Tibial nerve (tissue), 4 donors: Measurements from ENCODE around the gene RIOK1. TPM values are rescaled to one million over a fixed set of nuclear protein-coding genes. Genes with fewer than 3 reads are reported as not detected.
"Not testable (repeated sequence)": the region's sequence is repeated elsewhere in the genome, so short reads cannot be mapped to it uniquely, and the experiment has no call there.

Experiments used
- DNase-seq, 2 donors: peaks; one replicate each; pipeline ENCODE4 v3.0.0-alpha.2; 2019; ENCODE audit warnings: low spot score in 2 of 2
- H3K27ac ChIP-seq, 4 donors: fragments of 200-600 bp; sonication (generic) in 3 of 4; one replicate each; pipeline ENCODE4 v1.5.1; 2017 to 2019; ENCODE audit warnings: mild to moderate bottlenecking in 1 of 4
- H3K27me3 ChIP-seq, 2 donors: fragments of 200-600 bp; sonication (generic) in 1 of 2; one replicate each; pipeline versions ENCODE4 v1.5.1 to v1.6.0; 2017 to 2019
- H3K36me3 ChIP-seq, 3 donors: fragments of 200-600 bp; sonication (generic); one replicate each; pipeline ENCODE4 v1.5.1; 2018 to 2019
- H3K4me1 ChIP-seq, 4 donors: fragments of 200-600 bp; sonication (generic) in 3 of 4; one replicate each; pipeline ENCODE4 v1.5.1; 2017 to 2019
- H3K4me3 ChIP-seq, 4 donors: fragments of 200-600 bp; sonication (generic) in 3 of 4; one replicate each; pipeline ENCODE4 v1.5.1; 2017 to 2019; ENCODE audit warnings: mild to moderate bottlenecking in 1 of 4, moderate library complexity in 1 of 4
- H3K9me3 ChIP-seq, 4 donors: fragments of 200-600 bp; sonication (generic) in 3 of 4; one replicate each; pipeline ENCODE4 v1.5.1; 2017 to 2019
- EP300 ChIP-seq, 2 donors: sonication (generic); formaldehyde crosslinking; IDR thresholded peaks; one replicate each; pipeline ENCODE4 v1.6.1; 2017; ENCODE audit warnings: antibody characterized with exemption in 2 of 2, mild to moderate bottlenecking in 1 of 2
- POLR2A ChIP-seq, 2 donors: fragments of 450-650 bp; IDR thresholded peaks; one replicate each; pipeline ENCODE4 v1.6.1; 2017; ENCODE audit warnings: antibody characterized with exemption in 2 of 2, mild to moderate bottlenecking in 2 of 2, moderate library complexity in 2 of 2
- WGBS, 2 donors: methylation state at CpG; one replicate each; pipeline ENCODE4 v1.1.5; 2018; 5-methylcytosine and 5-hydroxymethylcytosine counted together
- total RNA-seq, 4 donors: library from RNA; depleted of rRNA; stranded (reverse); fragments of >200 nt; gene quantifications; one replicate each; pipeline ENCODE4 v1.1.0, GENCODE V29; 2016
- TF ChIP-seq, protein P1 (sequence below), 5 experiments: fragments of 200-600 bp in 3 of 5; fragments of 450-650 bp in 2 of 5; sonication (generic) in 3 of 5; IDR thresholded peaks; one replicate each; pipeline ENCODE4 v1.5.1; 2016 to 2019; ENCODE audit warnings: antibody characterized with exemption in 5 of 5, mild to moderate bottlenecking in 3 of 5, moderate library complexity in 2 of 5

Gene RIOK1
- total RNA-seq, 4 donors from 2014 or later: 9.0 to 25.2 (median 12.9) TPM

DNA sequence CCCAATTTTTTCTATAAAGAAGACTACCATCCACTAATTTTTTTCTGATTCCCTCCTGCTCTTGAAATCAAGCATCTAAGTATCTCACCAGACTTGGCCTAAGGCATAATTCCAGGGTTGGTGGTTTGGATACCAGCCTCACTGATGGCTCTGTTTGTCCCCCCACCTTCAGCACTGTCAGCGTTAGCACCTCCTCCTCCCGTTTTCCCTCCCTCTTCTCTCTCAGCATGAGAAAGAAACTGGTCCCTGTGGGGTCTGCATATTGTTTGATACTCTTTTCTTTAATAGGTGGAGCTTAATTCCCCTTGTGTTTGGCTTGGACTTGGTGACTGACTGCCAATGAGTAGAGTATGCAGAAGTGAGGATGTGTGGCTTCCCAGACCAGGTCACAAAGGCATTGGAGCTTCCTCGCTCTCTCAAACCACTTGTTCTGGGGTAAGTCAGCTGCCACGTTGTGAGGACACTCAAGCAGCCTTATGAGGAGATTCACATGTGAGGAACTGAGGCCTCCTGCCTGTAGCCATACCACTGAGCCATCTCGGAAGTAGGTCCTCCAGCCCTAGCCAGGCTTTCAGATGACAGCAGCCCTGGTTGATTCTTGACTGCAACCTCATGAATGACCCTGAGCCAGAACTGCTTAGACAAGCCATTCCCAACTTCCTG, 65.2 kb downstream of the RIOK1 start:
- Histone ChIP-seq H3K4me1 (no peaks in the 10 kb centered on the region), H3K36me3 (no peaks in the 10 kb centered on the region), H3K9me3 (no peaks in the 10 kb centered on the region), H3K27me3 (no peaks in the 10 kb centered on the region), H3K27ac (no peak overlapping the region), H3K4me3 (no peak overlapping the region)
- WGBS, 2 donors: 54 to 60% methylated on average over 4 to 5 of the region's 5 CpGs
- TF ChIP-seq, protein P1, sequence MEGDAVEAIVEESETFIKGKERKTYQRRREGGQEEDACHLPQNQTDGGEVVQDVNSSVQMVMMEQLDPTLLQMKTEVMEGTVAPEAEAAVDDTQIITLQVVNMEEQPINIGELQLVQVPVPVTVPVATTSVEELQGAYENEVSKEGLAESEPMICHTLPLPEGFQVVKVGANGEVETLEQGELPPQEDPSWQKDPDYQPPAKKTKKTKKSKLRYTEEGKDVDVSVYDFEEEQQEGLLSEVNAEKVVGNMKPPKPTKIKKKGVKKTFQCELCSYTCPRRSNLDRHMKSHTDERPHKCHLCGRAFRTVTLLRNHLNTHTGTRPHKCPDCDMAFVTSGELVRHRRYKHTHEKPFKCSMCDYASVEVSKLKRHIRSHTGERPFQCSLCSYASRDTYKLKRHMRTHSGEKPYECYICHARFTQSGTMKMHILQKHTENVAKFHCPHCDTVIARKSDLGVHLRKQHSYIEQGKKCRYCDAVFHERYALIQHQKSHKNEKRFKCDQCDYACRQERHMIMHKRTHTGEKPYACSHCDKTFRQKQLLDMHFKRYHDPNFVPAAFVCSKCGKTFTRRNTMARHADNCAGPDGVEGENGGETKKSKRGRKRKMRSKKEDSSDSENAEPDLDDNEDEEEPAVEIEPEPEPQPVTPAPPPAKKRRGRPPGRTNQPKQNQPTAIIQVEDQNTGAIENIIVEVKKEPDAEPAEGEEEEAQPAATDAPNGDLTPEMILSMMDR (IDR thresholded peaks at IDR 0.05): no peak
- TF ChIP-seq EP300 (IDR thresholded peaks at IDR 0.05) (no peak), POLR2A (IDR thresholded peaks at IDR 0.05) (no peak)
- DNase-seq: no peak

DNA sequence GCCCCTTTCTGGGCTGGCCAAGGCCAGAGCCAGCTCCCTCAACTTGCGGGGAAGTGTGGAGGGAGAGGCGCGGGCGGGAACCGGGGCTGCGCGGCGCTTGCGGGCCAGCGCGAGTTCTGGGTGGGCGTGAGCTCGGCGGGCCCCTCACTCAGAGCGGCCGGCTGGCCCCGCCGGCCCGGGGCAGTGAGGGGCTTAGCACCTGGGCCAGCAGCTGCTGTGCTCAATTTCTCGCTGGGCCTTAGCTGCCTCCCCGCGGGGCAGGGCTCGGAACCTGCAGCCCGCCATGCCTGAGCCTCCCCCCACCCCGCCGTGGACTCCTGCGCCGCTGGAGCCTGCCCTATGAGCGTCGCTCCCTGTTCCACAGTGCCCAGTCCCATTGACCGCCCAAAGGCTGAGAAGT, 66.7 kb downstream of the RIOK1 start:
- WGBS, 2 donors: 94% methylated on average over 31 of the region's 31 CpGs
- H3K27ac ChIP-seq, H3K27me3 ChIP-seq, H3K9me3 ChIP-seq, H3K36me3 ChIP-seq, H3K4me3 ChIP-seq, DNase-seq, H3K4me1 ChIP-seq: not testable (repeated sequence)

DNA sequence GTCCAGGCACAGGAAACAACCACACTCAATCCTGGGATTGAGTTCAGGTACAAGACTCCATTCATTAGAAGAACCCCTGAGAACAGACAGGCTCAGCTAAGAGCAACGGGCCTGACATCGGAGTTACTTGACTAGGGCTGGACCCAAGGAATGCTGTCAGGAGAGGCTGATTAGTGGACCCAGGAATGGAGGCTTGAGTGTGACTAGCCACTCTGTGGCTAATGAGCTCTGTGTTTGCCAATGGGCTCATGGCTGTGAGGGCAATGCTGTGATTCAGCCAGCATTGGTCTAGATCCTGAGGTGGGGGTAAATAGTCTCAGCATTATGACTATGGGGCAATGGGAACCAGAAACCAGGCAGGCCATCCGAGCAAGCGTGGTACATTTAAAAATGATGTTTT, 71.8 kb downstream of the RIOK1 start:
- no peaks in the 10 kb centered on the region for H3K9me3 ChIP-seq
- no peak for TF ChIP-seq EP300 (IDR thresholded peaks at IDR 0.05)
- no peak for TF ChIP-seq POLR2A (IDR thresholded peaks at IDR 0.05)
- TF ChIP-seq, protein P1 (IDR thresholded peaks at IDR 0.05): no peak
- no peak overlapping the region for H3K4me3 ChIP-seq
- H3K27ac ChIP-seq: no peak overlapping the region
- 73 to 88% methylated on average over 4 of the region's 4 CpGs for WGBS, 2 donors
- no peaks in the 10 kb centered on the region for H3K27me3 ChIP-seq
- no peaks in the 10 kb centered on the region for H3K4me1 ChIP-seq
- DNase-seq: no peak
- H3K36me3 ChIP-seq: no peaks in the 10 kb centered on the region

DNA sequence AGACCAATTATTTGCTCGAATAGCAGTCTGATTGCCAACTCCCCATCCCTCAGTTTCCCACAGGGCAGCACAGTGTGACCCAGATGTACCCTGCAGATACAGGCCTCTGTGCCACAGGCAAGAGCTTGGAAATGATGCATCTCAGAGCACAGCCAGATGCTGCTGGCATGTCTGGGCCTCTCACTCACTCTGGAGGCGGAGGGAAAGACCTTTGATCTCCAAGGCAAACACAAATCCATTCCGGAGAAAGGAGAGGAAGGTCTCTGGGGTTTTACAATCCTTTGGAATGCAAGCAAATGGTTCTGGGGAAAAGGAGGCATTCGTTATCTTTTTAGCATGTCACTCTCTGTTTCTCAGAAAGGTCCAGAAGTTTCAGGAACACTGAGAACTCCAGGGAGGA, 74.2 kb downstream of the RIOK1 start:
- WGBS, 2 donors: 24 to 25% methylated on average over 4 of the region's 4 CpGs
- H3K4me1 ChIP-seq: no peaks in the 10 kb centered on the region
- DNase-seq: no peak
- no peaks in the 10 kb centered on the region for H3K27me3 ChIP-seq
- no peaks in the 10 kb centered on the region for H3K9me3 ChIP-seq
- TF ChIP-seq, protein P1 (IDR thresholded peaks at IDR 0.05): no peak
- TF ChIP-seq POLR2A (IDR thresholded peaks at IDR 0.05) (no peak), EP300 (IDR thresholded peaks at IDR 0.05) (no peak)
- no peak overlapping the region for H3K4me3 ChIP-seq
- no peaks in the 10 kb centered on the region for H3K36me3 ChIP-seq
- no peak overlapping the region for H3K27ac ChIP-seq

DNA sequence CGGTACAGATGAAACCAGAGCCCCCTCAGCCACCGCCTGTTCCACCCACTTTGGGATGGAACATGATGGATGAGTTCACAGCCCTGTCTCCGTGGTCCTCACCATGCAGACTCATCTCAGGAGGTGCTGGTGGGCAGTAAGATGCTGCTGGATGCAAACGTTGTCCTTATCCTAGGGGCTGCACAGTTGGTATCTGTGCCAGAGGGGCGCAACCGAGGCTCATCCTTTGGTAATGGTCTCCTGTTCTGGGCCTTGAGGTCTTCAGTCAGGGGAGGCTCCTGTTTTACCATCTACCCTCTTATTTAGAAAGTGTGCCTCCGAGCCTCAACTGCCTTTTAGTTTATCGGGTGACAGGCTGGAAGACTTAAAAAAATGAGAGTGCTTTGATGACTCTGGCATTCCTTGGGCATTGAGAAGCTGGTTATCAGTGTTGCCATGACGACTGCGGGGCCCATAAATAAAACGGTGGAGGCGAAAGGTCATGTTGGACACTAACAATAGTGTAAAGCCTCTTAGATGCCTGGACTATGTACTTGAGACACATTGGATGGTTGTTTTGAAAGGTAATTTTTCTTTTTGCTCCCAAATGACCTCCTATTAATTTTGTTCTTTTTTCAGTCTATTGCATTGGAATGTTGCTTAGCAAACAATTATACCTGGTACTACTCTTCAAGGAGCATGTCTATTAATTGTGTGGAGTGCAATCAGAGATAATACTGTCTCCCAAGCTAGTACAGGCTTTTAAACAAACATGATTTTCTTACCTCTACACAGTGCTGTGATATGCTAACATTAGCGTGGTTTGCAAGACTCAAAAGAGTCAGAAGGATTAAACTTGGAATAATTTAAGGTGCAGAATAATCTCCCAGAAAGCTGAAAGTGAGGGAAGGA, 77.6 kb downstream of the RIOK1 start:
- Histone ChIP-seq H3K27me3 (no peaks in the 10 kb centered on the region), H3K4me1 (no peaks in the 10 kb centered on the region), H3K9me3 (no peaks in the 10 kb centered on the region), H3K36me3 (no peaks in the 10 kb centered on the region), H3K4me3 (no peak overlapping the region), H3K27ac (no peak overlapping the region)
- WGBS, 2 donors: 58 to 59% methylated on average over 13 of the region's 13 CpGs
- TF ChIP-seq EP300 (IDR thresholded peaks at IDR 0.05) (no peak), POLR2A (IDR thresholded peaks at IDR 0.05) (no peak)
- TF ChIP-seq, protein P1 (IDR thresholded peaks at IDR 0.05): no peak
- DNase-seq: no peak

Other genes with a start within 250 kb of the RIOK1 start
- gene SSR1, start 76.6 kb upstream of the RIOK1 start, total RNA-seq: 10 to 100 TPM; 30.8 to 68.2 (median 51.5) TPM
- not detected for gene CAGE1, start 66 bp upstream of the RIOK1 start, total RNA-seq
- gene DSP, start 151.9 kb downstream of the RIOK1 start, total RNA-seq: 1 to 10 TPM; 3.5 to 6.0 (median 4.7) TPM
- 10 to 100 TPM in 2 of 4 donors, 1 to 10 TPM in 2; 7.8 to 15.7 (median 11.8) TPM for gene SNRNP48, start 200.4 kb downstream of the RIOK1 start, total RNA-seq